ENCODE data around the gene AZU1.
"Not testable (repeated sequence)": the region's sequence is repeated elsewhere in the genome, so short reads cannot be mapped to it uniquely, and the experiment has no call there.

AZU1 gene

GRCh38 chr19:875265-875879, 47.7 kb downstream of the AZU1 start:
- no peak for DNase-seq

- no peak for DNase-seq
Observed at GRCh38 chr19:876089-876488, 48.5 kb downstream of the AZU1 start.

- no peak for DNase-seq
Observed at GRCh38 chr19:876780-877314, 49.2 kb downstream of the AZU1 start.

- not testable (repeated sequence) for DNase-seq
Observed at GRCh38 chr19:877992-878660, 50.5 kb downstream of the AZU1 start.

- DNase-seq, result not testable (repeated sequence)
Observed at GRCh38 chr19:878751-879561, 51.3 kb downstream of the AZU1 start.

DNA sequence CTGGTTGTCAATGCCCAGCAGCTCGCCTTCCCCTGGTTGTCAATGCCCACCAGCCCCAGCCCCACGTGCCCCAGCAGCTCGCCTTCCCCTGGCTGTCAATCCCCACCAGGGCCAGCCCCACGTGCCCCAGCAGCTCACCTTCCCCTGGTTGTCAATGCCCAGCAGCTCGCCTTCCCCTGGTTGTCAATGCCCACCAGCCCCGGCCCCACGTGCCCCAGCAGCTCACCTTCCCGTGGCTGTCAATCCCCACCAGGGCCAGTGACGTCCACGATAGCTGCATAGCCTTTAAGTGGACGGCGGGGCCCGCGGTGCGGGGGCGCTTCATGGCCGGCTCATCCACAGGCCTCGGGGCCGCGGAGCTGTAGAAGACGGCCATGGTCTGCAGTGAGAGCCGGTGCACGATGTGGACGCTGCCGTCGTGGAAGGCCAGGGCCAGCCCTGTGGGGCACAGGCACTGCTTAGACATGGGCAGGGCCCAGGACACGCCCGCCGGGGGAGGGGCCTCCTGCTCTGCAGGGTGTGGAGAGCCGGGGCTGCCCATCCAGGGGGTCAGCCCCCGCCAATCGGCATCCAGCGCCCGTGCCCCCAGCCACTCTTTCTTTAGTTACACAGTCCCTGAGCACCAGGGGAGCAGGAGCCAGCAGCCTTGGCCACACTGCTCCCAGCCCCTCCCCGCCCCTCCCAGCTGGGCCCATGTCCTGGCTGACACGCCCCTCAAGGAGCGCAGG, 52.2 kb downstream of the AZU1 start:
- no peak for DNase-seq

All from AML-193 (cell line).